A204.1 (cell line): ENCODE data around the gene PPIB.

Experiments used
- FAIRE-seq: peaks from 2 replicates; lab custom pipeline; 2012; peaks lifted over from hg19 to GRCh38; lab: Jason Lieb, UNC

The PPIB gene

GRCh38 chr15:64158363-64159134 is 4.3 kb downstream of the PPIB start:
- FAIRE-seq: no peak

DNA sequence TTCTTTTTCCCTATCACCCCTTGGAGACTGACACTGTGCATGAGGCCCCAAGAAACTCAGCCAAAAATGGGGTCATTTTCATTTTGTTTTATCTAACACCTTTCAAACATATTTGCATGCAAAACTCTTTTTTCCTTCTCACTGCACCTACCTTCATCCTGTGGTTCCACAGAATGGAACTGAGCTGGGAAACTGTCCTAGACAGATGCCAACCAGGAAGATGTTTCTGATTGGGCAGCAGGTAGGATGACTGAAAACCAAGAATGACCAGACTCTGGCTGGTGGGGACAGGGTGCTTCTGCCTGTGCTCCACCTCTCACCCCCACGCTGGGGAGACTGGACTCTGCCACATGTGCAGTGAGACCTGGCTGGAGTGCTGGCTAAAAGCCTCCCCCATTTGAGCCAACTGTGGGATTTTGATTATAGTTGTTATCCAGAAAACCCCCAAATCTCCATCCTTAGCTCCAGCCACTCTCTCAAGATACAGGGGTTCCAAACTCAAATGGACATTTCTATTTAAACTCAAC is 5.2 kb downstream of the PPIB start:
- no peak for FAIRE-seq

- FAIRE-seq: no peak
Observed at GRCh38 chr15:64156652-64157331, 6.0 kb downstream of the PPIB start.

GRCh38 chr15:64155802-64156651 is 6.8 kb downstream of the PPIB start:
- no peak for FAIRE-seq

DNA sequence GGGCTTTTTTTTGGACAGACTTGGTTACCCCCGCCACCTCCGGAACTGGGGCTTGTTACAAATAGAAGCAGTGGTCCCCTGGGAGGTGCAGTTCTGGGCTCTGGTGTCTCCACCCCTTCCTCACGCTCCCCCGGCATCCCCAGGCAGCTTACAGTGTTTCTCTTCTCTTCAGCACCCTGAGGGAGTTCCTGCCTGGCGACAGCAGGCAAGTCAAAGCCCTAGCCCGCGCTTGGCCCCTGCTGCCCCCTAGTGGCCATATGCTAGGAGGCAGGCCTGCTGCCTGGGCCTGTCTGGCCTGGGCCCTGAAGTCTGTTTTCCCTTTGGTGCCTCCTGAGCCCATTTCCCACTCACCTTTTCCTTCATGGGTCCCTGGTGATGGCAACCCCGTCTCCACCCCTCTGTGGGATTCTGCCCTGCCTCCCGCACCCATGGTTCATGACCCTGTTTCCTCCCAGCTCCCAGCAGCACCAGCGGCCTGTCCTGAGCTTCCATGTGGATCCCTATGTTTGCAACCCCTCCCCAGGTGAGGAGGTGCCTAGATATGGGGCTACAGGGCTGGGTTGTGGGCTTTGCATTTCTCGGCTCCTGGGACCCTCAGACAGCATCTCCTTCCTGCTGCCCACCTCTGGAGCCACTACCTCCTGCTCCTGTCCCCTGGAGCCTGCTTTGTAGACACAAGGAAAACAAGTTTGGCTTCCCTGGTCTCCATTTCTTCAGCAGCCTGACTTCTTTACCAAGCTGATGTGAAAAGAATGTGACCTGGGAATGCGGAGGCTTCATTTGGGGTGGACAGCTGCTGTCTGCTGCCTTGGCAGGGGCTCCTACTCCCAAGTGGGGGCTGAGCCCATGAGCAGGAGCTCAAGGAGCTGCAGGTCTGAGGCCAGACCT is 9.1 kb downstream of the PPIB start:
- no peak for FAIRE-seq

- no peak for FAIRE-seq
Observed at GRCh38 chr15:64152507-64153387, 10.1 kb downstream of the PPIB start.

DNA sequence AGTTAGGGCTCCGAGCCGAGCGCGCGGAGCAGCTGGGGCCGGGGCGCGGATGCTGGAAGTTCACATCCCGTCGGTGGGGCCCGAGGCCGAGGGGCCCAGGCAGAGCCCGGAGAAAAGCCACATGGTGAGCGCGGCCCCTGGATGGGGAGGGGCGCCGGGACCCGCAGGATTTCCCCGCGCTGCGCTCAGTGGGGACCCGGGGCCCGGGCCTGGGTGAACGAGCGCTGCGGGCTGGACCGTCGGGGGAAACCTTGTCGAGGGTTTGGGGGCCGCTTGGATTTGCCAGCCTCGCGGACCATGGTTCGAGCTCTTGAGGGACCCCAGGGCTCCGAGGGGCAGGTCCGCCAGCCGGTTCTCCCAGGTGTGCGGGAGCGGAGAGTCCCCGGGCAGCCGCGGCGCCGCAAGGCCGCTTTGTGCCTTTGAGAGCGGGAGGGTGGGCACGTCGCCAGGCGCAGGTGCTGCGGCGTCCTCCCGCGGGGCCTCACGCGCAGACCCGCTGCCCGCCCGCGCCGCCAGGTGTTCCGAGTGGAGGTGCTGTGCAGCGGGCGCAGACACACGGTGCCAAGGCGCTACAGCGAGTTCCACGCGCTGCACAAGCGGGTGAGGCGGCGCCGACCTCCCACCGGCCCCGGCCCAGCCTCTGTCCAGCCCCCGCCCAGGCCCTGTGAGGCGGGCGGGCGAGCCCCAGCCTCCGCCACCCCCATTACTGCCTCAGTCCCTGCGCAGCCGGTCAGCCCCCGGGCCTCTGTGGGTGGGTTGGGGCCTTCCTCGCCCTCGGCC is 10.9 kb downstream of the PPIB start, which contains the start of gene SNX22:
Gene SNX22, plus strand, starts transcription at position 5 of the 780 bp plus-strand sequence. Its CDS starts 45 bp downstream, at position 50.
- no peak for FAIRE-seq

DNA sequence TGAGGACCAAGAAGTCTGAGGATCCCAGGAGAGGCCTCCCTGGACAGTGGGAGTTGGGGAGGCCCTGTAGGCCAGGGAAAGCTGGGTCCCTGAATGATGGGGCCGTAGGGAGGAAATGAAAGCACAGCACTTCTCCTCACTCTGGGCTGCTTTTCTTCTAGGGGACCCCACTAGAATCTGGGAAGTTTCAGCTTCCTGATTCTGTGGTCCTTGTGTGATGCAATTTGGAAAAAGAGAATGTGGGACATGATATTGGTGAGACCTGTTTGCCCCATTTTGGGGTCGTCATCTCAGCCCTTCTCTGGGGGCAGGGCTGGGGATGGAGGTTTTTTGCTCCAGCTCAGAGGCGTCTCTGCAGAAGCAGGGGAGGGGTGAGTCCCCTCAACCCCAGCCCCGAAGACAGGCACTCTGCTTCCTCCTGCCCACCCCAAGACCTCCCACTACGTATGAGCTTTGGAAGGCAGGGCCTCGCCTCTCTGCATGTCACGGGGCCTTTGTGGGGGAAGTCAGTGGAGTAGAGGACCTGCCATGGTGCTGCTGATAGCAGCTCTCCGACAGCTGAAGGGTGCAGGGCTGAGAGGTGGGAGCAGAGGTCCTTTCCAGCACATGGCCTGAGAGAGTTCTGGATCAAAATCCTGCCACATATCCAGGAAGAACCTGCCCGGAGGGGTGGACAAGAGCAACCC is 12.8 kb downstream of the PPIB start:
- no peak for FAIRE-seq

DNA sequence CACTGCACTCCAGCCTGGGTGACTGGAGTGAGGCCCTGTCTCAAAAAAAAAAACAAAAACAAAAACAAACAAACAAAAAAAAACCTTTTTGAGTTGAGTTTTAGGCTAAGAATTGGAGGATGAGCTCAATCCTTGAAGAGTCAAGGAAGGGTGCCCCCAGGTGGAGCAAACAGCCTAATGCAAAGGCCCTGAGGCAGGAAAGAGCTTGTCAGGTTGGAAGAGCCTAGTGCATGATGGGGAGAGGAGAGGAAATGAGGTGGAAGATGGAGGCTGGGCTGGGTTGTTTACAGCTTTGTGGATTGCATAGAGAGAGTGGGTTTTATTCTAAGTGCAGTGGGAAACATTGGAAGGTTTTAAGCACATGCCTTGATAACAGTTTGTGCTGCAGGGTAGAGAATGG is 13.4 kb downstream of the PPIB start:
- no peak for FAIRE-seq

DNA sequence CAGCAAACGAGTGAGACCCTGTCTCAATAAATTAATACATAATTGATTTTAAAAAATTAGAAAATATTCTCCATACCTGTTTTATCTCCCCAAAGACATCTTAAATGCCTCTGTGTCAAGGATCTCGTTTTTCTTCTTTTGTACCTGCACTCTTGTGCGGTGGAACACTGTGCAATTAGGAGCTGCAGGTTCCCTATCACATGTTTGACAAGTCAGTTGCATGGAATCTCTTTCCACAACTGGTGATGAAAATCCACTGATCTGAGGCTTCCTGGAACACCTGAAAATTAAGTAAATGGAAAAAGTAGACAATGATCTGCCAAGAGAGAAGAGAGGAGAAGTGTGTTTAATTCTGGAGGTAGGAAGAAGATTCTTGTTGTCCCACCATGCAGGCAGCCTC is 14.2 kb downstream of the PPIB start:
- no peak for FAIRE-seq

DNA sequence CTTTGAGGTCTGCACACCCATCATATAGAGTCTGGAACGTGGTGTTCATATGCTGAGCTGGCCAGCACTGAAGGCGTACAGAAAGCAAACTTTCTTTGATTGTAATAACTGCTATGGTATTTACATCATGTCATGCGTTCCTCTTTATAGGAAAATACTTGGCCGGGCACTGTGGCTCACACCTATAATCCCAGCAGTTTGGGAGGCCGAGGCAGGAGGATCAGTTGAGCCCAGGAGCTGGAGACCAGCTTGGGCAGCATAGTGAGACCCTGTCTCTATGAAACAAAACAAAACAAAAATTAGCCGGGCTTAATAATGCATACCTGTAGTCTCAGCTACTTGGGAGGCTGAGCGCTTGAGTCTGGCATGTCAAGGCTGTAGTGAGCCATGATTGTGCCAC is 14.7 kb downstream of the PPIB start:
- FAIRE-seq: no peak

DNA sequence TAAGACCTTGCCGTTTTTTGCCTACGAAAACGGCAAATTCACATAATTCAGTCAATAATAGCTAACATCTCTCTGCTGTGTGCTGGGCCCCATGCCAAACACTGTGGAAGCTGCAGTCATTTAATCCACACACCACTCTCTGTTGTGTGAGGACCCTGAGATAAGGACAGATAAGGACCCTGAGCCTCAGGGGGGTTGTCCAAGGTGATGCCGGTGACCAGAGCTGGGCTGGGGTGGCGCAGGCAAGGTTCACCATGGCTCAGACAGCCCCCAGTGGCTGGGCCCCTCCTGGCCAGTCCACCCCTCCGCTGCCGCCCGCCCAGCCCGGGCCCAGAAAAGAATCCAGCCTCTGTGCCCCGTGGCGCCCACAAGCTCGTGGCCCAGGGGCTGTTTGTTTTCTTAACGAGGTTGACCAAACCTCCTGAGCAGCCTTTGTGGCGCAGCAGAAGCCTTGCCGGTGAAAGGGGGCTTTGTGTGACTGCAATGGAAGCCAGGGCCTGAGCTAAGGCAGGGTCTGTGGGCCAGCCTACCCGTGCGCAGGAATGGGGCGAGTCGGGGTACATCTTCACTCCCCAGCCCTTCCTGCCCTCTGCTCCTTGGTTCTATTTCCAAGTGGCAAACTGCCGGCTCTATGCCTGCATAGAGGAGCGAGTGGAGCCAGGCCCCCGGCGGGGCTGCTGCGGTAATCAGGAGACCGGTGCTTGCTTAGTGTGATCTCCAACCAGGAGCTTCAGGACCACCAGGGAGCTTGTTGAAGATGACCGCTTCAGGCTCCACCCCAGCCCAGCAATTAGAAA is 15.7 kb downstream of the PPIB start:
- FAIRE-seq: no peak

DNA sequence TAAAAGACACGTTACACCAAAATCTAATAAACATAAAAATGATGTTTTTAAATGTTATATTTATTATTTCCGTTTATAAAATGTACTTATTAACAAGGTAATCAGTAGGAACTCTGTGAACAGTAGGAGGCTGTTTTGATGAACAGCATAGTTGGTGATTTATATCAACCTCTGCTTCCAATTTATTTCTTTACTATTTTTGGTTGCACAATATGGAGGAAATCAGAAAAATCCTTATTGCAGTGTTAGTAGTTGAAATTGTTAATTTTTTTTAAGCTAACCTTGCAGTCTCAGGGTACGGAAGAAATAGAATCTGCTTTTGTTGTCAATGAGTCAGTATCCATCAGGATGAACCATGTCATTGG is 16.3 kb downstream of the PPIB start:
- no peak for FAIRE-seq

GRCh38 chr15:64146041-64146440 is 16.8 kb downstream of the PPIB start:
- FAIRE-seq: no peak

GRCh38 chr15:64144565-64145281 is 18.1 kb downstream of the PPIB start:
- no peak for FAIRE-seq

- no peak for FAIRE-seq
Observed at GRCh38 chr15:64144192-64144564, 18.6 kb downstream of the PPIB start.

GRCh38 chr15:64143276-64143675 is 19.5 kb downstream of the PPIB start:
- FAIRE-seq: no peak
